ENCODE data around the gene CALR.

DNA sequence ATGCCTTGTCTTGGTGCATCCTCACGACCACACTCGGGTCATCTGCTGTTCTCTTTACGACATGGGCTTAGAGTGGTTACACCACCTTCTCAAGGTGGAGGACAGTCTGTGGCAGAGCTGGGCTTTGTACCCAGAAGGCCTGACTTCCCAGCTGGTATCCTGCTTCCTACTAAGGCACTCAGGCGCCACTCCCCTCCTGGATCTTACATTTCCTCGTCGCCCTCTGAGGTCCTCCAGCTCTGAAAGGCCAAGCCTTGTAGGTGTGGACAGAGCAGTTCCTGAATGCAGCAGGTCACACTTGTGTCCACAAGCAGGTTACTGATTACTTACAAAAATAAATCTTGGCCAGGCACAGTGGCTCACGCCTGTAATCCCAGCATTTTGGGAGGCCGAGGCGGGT is 31.2 kb upstream of the CALR start:
- TF ChIP-seq ZC3H10 (CRISPR knock-in tag; IDR thresholded peaks at IDR 0.05), result no peak
- TF ChIP-seq, protein P1, sequence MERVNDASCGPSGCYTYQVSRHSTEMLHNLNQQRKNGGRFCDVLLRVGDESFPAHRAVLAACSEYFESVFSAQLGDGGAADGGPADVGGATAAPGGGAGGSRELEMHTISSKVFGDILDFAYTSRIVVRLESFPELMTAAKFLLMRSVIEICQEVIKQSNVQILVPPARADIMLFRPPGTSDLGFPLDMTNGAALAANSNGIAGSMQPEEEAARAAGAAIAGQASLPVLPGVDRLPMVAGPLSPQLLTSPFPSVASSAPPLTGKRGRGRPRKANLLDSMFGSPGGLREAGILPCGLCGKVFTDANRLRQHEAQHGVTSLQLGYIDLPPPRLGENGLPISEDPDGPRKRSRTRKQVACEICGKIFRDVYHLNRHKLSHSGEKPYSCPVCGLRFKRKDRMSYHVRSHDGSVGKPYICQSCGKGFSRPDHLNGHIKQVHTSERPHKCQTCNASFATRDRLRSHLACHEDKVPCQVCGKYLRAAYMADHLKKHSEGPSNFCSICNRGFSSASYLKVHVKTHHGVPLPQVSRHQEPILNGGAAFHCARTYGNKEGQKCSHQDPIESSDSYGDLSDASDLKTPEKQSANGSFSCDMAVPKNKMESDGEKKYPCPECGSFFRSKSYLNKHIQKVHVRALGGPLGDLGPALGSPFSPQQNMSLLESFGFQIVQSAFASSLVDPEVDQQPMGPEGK (CRISPR knock-in tag; IDR thresholded peaks at IDR 0.05; ENCODE audit: borderline replicate concordance), result no peak
- TF ChIP-seq ESRRG (CRISPR knock-in tag; IDR thresholded peaks at IDR 0.05), result no peak
- no peak for TF ChIP-seq TOX (CRISPR knock-in tag; IDR thresholded peaks at IDR 0.05; ENCODE audit: borderline replicate concordance)
- no peak for TF ChIP-seq ZNF70 (CRISPR knock-in tag; IDR thresholded peaks at IDR 0.05)
- no peak for TF ChIP-seq ISL1 (CRISPR knock-in tag; IDR thresholded peaks at IDR 0.05)
- TF ChIP-seq RARB (CRISPR knock-in tag; IDR thresholded peaks at IDR 0.05), result no peak
- TF ChIP-seq POU6F1 (CRISPR knock-in tag; IDR thresholded peaks at IDR 0.05; ENCODE audit: borderline replicate concordance, low read depth), result no peak
- TF ChIP-seq OSR1 (CRISPR knock-in tag; IDR thresholded peaks at IDR 0.05), result no peak
- TF ChIP-seq, protein P2, sequence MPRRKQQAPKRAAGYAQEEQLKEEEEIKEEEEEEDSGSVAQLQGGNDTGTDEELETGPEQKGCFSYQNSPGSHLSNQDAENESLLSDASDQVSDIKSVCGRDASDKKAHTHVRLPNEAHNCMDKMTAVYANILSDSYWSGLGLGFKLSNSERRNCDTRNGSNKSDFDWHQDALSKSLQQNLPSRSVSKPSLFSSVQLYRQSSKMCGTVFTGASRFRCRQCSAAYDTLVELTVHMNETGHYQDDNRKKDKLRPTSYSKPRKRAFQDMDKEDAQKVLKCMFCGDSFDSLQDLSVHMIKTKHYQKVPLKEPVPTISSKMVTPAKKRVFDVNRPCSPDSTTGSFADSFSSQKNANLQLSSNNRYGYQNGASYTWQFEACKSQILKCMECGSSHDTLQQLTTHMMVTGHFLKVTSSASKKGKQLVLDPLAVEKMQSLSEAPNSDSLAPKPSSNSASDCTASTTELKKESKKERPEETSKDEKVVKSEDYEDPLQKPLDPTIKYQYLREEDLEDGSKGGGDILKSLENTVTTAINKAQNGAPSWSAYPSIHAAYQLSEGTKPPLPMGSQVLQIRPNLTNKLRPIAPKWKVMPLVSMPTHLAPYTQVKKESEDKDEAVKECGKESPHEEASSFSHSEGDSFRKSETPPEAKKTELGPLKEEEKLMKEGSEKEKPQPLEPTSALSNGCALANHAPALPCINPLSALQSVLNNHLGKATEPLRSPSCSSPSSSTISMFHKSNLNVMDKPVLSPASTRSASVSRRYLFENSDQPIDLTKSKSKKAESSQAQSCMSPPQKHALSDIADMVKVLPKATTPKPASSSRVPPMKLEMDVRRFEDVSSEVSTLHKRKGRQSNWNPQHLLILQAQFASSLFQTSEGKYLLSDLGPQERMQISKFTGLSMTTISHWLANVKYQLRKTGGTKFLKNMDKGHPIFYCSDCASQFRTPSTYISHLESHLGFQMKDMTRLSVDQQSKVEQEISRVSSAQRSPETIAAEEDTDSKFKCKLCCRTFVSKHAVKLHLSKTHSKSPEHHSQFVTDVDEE (CRISPR knock-in tag; IDR thresholded peaks at IDR 0.05), result no peak
- TF ChIP-seq BACH2 (CRISPR knock-in tag; IDR thresholded peaks at IDR 0.05; ENCODE audit: borderline replicate concordance), result no peak
- no peak for TF ChIP-seq PPARA (CRISPR knock-in tag; IDR thresholded peaks at IDR 0.05; ENCODE audit: borderline replicate concordance)
- no peak for TF ChIP-seq ZFP30 (CRISPR knock-in tag; IDR thresholded peaks at IDR 0.05)
- no peak for TF ChIP-seq ZNF8 (CRISPR knock-in tag; IDR thresholded peaks at IDR 0.05)
